A549 (cell line): ENCODE measurements around the gene CTBP2.

Experiments used
- ATOH8 ChIP-seq: fragments of 250-450 bp; sonication (Bioruptor Pico); IDR thresholded peaks from 2 replicates; pipeline ENCODE4 v1.5.0; 2020; ENCODE audit warnings: low read depth, mild to moderate bottlenecking, moderate library complexity
- CHD2 ChIP-seq: fragments of 150-350 bp; IDR thresholded peaks from 2 replicates; pipeline ENCODE4 v1.6.1; 2014; ENCODE audit warnings: low read length; ENCODE audit not compliant: partially characterized antibody
- CTCF ChIP-seq: fragments of >200 bp; sonication (Bioruptor Twin); formaldehyde crosslinking; IDR thresholded peaks from 3 replicates; pipeline ENCODE4 v1.5.1; 2016
- ELK1 ChIP-seq: fragments of 150-350 bp; IDR thresholded peaks from 2 replicates; pipeline ENCODE4 v1.6.1; 2014; ENCODE audit warnings: low read depth, mild to moderate bottlenecking, low read length
- EP300 ChIP-seq, 2 experiments: fragments of >200 bp; sonication (Bioruptor Twin); formaldehyde crosslinking; IDR thresholded peaks; 2 replicates in 1 of 2; 3 replicates in 1 of 2; pipeline ENCODE4 v1.6.1; 2016 to 2017
- HEYL ChIP-seq: fragments of 250-450 bp; sonication (Bioruptor Pico); IDR thresholded peaks from 2 replicates; pipeline ENCODE4 v1.8.0; 2021; ENCODE audit warnings: mild to moderate bottlenecking, moderate library complexity
- NR3C1 ChIP-seq: fragments of >200 bp; sonication (Bioruptor Twin); formaldehyde crosslinking; IDR thresholded peaks from 3 replicates; pipeline ENCODE4 v1.6.1; 2017
- POLR2A ChIP-seq: IDR thresholded peaks from 2 replicates; pipeline ENCODE4 v1.6.1; 2012; ENCODE audit warnings: mild to moderate bottlenecking, low read length
- RAD21 ChIP-seq, 2 experiments: fragments of >200 bp in 1 of 2; sonication (Bioruptor Twin) in 1 of 2; formaldehyde crosslinking in 1 of 2; IDR thresholded peaks in 1 of 2; conservative IDR thresholded peaks in 1 of 2; 2 replicates in 1 of 2; 3 replicates in 1 of 2; pipeline ENCODE4 v1.6.1; 2012 to 2018; ENCODE audit warnings: inconsistent platforms in 1 of 2
- ZFP36 ChIP-seq: fragments of 450-650 bp; IDR thresholded peaks from 2 replicates; pipeline ENCODE4 v1.6.1; 2014; ENCODE audit warnings: borderline replicate concordance; ENCODE audit not compliant: partially characterized antibody
- TF ChIP-seq, protein P1 (sequence below): fragments of 450-650 bp; IDR thresholded peaks from 2 replicates; pipeline ENCODE4 v1.6.1; 2014; ENCODE audit warnings: antibody characterized with exemption

GRCh38 chr10:125010362-125010761 lies 150.0 kb downstream of the CTBP2 start:
- TF ChIP-seq CTCF (no peak), CHD2 (no peak), ATOH8 (CRISPR knock-in tag) (no peak), ZFP36 (no peak), NR3C1 (no peak), ELK1 (no peak), EP300 (IDR thresholded peaks at IDR 0.05) (no peak), POLR2A (no peak), RAD21 (conservative IDR thresholded peaks at IDR 0.05 in 1 of 2, IDR thresholded peaks at IDR 0.05 in 1 of 2) (no peak), HEYL (no peak)
- TF ChIP-seq, protein P1, sequence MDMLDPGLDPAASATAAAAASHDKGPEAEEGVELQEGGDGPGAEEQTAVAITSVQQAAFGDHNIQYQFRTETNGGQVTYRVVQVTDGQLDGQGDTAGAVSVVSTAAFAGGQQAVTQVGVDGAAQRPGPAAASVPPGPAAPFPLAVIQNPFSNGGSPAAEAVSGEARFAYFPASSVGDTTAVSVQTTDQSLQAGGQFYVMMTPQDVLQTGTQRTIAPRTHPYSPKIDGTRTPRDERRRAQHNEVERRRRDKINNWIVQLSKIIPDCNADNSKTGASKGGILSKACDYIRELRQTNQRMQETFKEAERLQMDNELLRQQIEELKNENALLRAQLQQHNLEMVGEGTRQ, result no peak
